K562 (cell line): ENCODE results near the gene LRRFIP2. TPM values are rescaled to one million over a fixed set of nuclear protein-coding genes. Genes with fewer than 3 reads are reported as not detected.

Source experiments
- ATAC-seq: fragments of 200-7000 bp; cut with Tn5 transposase; 3 replicates; pipeline ENCODE4 v1.9.1; 2020; ENCODE audit warnings: moderate library complexity
- BruUV-seq: library from RNA; stranded (reverse); fragments of 400-500 nt; replicated peaks from 2 replicates; lab custom pipeline; 2021; lab: Mats Ljungman, UMichigan
- CTCF ChIA-PET: fragments of 300-600 bp; formaldehyde crosslinking; extraction: SDS; loops from one replicate; lab custom pipeline; 2021; ENCODE audit warnings: low intra/inter-chr PET ratio; lab: Yijun Ruan, JAX
- POLR2A ChIA-PET: fragments of 300-600, 350-650 bp; sonication (Branson Sonifier 250); formaldehyde crosslinking; extraction: SDS; loops from one replicate; lab custom pipeline; 2021; ENCODE audit warnings: antibody characterized with exemption, inconsistent platforms; lab: Yijun Ruan, JAX
- DNase-seq, 4 experiments: peaks; one replicate each; pipeline versions ENCODE4 v3.0.0 to v3.0.0-alpha.2; 2011 to 2018; ENCODE audit warnings: low spot score in 3 of 4, mixed read lengths in 3 of 4; ENCODE audit errors: extremely low read depth in 1 of 4
- FAIRE-seq: peaks from 2 replicates; lab custom pipeline; 2011; peaks lifted over from hg19 to GRCh38; lab: Jason Lieb, UNC
- H2AFZ ChIP-seq: 2 replicates; pipeline ENCODE4 v1.6.0; 2011; ENCODE audit warnings: low read depth, low read length, control low read depth, inconsistent platforms
- H3K27ac ChIP-seq: fragments of 200-600 bp; 3 replicates; pipeline ENCODE4 v1.8.0; 2011; ENCODE audit warnings: low read depth, mild to moderate bottlenecking, control low read depth, inconsistent platforms, low read length, moderate library complexity, mixed read lengths; ENCODE audit errors: extremely low read depth
- H3K27me3 ChIP-seq, 2 experiments: fragments of 300-600 bp in 1 of 2; 2 replicates in 1 of 2; 3 replicates in 1 of 2; pipeline versions ENCODE4 v1.6.0 to v1.8.0; 2011; ENCODE audit warnings: inconsistent platforms in 2 of 2, low read length in 2 of 2, mild to moderate bottlenecking in 1 of 2, mixed read lengths in 1 of 2, moderate library complexity in 1 of 2; ENCODE audit not compliant: control insufficient read depth in 2 of 2, insufficient read depth in 2 of 2
- H3K36me3 ChIP-seq: fragments of 300-600 bp; 3 replicates; pipeline ENCODE4 v1.8.0; 2011; ENCODE audit warnings: mild to moderate bottlenecking, low read length, inconsistent platforms; ENCODE audit not compliant: control insufficient read depth, insufficient read depth
- H3K4me1 ChIP-seq, 2 experiments: fragments of 200-600 bp in 1 of 2; replicated peaks in 1 of 2; 2 replicates in 1 of 2; 3 replicates in 1 of 2; pipeline versions ENCODE4 v1.5.1 to v1.8.0; 2011; ENCODE audit warnings: inconsistent platforms in 2 of 2, low read length in 2 of 2, mild to moderate bottlenecking in 1 of 2, mixed read lengths in 1 of 2, moderate library complexity in 1 of 2; ENCODE audit not compliant: control insufficient read depth in 2 of 2, insufficient read depth in 2 of 2
- H3K4me2 ChIP-seq: 2 replicates; pipeline ENCODE4 v1.6.1; 2011; ENCODE audit warnings: low read length, control low read depth, inconsistent platforms, mixed read lengths; ENCODE audit not compliant: insufficient read depth
- H3K4me3 ChIP-seq: fragments of 200-600 bp; sonication (generic), shearing (Covaris generic); 2 replicates; pipeline ENCODE4 v1.5.1; 2016; ENCODE audit warnings: control low read depth, inconsistent platforms
- H3K79me2 ChIP-seq: fragments of 200-600 bp; 3 replicates; pipeline ENCODE4 v1.8.0; 2011; ENCODE audit warnings: low read length, inconsistent platforms; ENCODE audit not compliant: control insufficient read depth, insufficient read depth
- H3K9ac ChIP-seq, 2 experiments: 2 replicates each; pipeline versions ENCODE4 v1.6.0 to v1.6.1; 2011; ENCODE audit warnings: low read depth in 2 of 2, low read length in 2 of 2, control low read depth in 1 of 2, inconsistent platforms in 1 of 2, mild to moderate bottlenecking in 1 of 2, mixed read lengths in 1 of 2; ENCODE audit not compliant: insufficient read depth in 1 of 2
- H3K9me1 ChIP-seq: one replicate; pipeline ENCODE4 v1.6.0; 2011; ENCODE audit warnings: inconsistent platforms, mild to moderate bottlenecking, low read length, moderate library complexity; ENCODE audit not compliant: control insufficient read depth, insufficient read depth
- H3K9me3 ChIP-seq: replicated peaks from 2 replicates; pipeline ENCODE4 v1.5.1; 2011; ENCODE audit warnings: low read depth, low read length, inconsistent platforms; ENCODE audit not compliant: control insufficient read depth, insufficient read depth
- H4K20me1 ChIP-seq: replicated peaks from 2 replicates; pipeline ENCODE4 v1.6.1; 2011; ENCODE audit warnings: low read length, inconsistent platforms, mixed read lengths; ENCODE audit not compliant: control insufficient read depth, insufficient read depth
- BDP1 ChIP-seq: IDR thresholded peaks from 3 replicates; pipeline ENCODE4 v1.6.1; 2011; ENCODE audit not compliant: insufficient read length, insufficient read depth
- FOXJ3 ChIP-seq: sonication (generic); formaldehyde crosslinking; IDR thresholded peaks from 2 replicates; pipeline ENCODE4 v1.4.0; 2020; ENCODE audit warnings: mild to moderate bottlenecking, missing genetic modification reagents
- JUNB ChIP-seq: fragments of 450-650 bp; formaldehyde crosslinking; conservative IDR thresholded peaks from 2 replicates; pipeline ENCODE4 v1.4.0; 2020; ENCODE audit warnings: mild to moderate bottlenecking
- LARP7 ChIP-seq: fragments of 450-650 bp; IDR thresholded peaks from 2 replicates; pipeline ENCODE4 v1.6.1; 2016
- MCM7 ChIP-seq, 2 experiments: fragments of 450-650 bp; IDR thresholded peaks; 2 replicates each; pipeline ENCODE4 v1.6.1; 2016 to 2018
- MIER1 ChIP-seq: fragments of 450-650 bp; IDR thresholded peaks from 2 replicates; pipeline ENCODE4 v1.6.1; 2016; ENCODE audit warnings: antibody characterized with exemption, mild to moderate bottlenecking, low read depth
- RBM17 ChIP-seq: fragments of 200-400 bp; formaldehyde crosslinking; IDR thresholded peaks from 2 replicates; pipeline ENCODE4 v1.6.1; 2017; ENCODE audit warnings: low read depth, mild to moderate bottlenecking, low read length, borderline replicate concordance
- SRSF1 ChIP-seq: fragments of 200-400 bp; formaldehyde crosslinking; IDR thresholded peaks from 2 replicates; pipeline ENCODE4 v1.6.1; 2017; ENCODE audit warnings: mild to moderate bottlenecking, low read depth, low read length, moderate library complexity
- TEAD4 ChIP-seq, 2 experiments: sonication (generic) in 1 of 2; formaldehyde crosslinking in 1 of 2; IDR thresholded peaks; 2 replicates each; pipeline versions ENCODE4 v1.6.1 to v1.8.0; 2012 to 2022; ENCODE audit warnings: borderline replicate concordance in 1 of 2, inconsistent platforms in 1 of 2, low read length in 1 of 2, mild to moderate bottlenecking in 1 of 2, missing genetic modification reagents in 1 of 2
- ZNF224 ChIP-seq: sonication (generic); formaldehyde crosslinking; IDR thresholded peaks from 2 replicates; pipeline ENCODE4 v1.8.0; 2022; ENCODE audit warnings: mild to moderate bottlenecking, missing genetic modification reagents
- ZNF764 ChIP-seq: fragments of 250-450 bp; sonication (Bioruptor Pico); IDR thresholded peaks from 2 replicates; pipeline ENCODE4 v1.4.0; 2020; ENCODE audit warnings: low read depth, mild to moderate bottlenecking, moderate library complexity
- WGBS: fragments of 100-300 bp; shearing (Covaris generic); methylation state at CpG from one replicate; pipeline ENCODE4 v1.1.6; 2016; ENCODE audit warnings: low coverage, mixed read lengths; ENCODE audit not compliant: insufficient coverage; ENCODE audit errors: missing lambda C conversion rate; 5-methylcytosine and 5-hydroxymethylcytosine counted together
- in situ Hi-C: fragments of 300-500 bp; cut with MboI; formaldehyde crosslinking; loops from 4 replicates; pipeline ENCODE4 v1.15.0; 2018; ENCODE audit warnings: inconsistent platforms, mixed read lengths
- intact Hi-C: fragments of 100-400 bp; cut with micrococcal nuclease; formaldehyde crosslinking; loops from 2 replicates; pipeline ENCODE4 v1.14.2; 2022
- polyA plus RNA-seq, 8 experiments: library from polyadenylated mRNA; depleted of rRNA in 4 of 8; stranded (reverse) in 5 of 8; unstranded in 3 of 8; fragments of >200 nt; fragmentation: Nextera tagmentation in 2 of 8; fragmentation: Illumina TruSeq in 1 of 8; extraction: Ambion mirVana in 2 of 8; extraction: Trizol in 1 of 8; gene quantifications; 2 replicates each; pipeline versions ENCODE4 v1.2.1 to v1.2.3, GENCODE V29; 2011 to 2014; ENCODE audit warnings: inconsistent platforms in 1 of 8, missing spikeins in 1 of 8
- total RNA-seq, 7 experiments: library from RNA; depleted of rRNA in 6 of 7; stranded (reverse); fragments of >200 nt in 6 of 7; fragmentation: Illumina TruSeq in 2 of 7; extraction: Trizol in 2 of 7; gene quantifications; 2 replicates each; pipeline versions ENCODE4 v1.2.1 to v1.2.3, GENCODE V29; 2011 to 2021; ENCODE audit warnings: low replicate concordance in 1 of 7
- TF ChIP-seq, protein P1 (sequence below): fragments of 250-450 bp; sonication (Bioruptor Pico); IDR thresholded peaks from 2 replicates; pipeline ENCODE4 v1.8.0; 2021; ENCODE audit warnings: borderline replicate concordance, mild to moderate bottlenecking, moderate library complexity; ENCODE audit not compliant: poor library complexity, severe bottlenecking
- TF ChIP-seq, protein P2 (sequence below): fragments of 450-650 bp; IDR thresholded peaks from 2 replicates; pipeline ENCODE4 v1.6.1; 2016; ENCODE audit warnings: missing biosample characterization, missing genetic modification characterization
- TF ChIP-seq, protein P3 (sequence below): fragments of 450-650 bp; IDR thresholded peaks from 2 replicates; pipeline ENCODE4 v1.6.1; 2018; ENCODE audit not compliant: partially characterized antibody
- TF ChIP-seq, protein P4 (sequence below): fragments of 450-650 bp; IDR thresholded peaks from 2 replicates; pipeline ENCODE4 v1.6.1; 2017; ENCODE audit warnings: mild to moderate bottlenecking, moderate library complexity

Gene LRRFIP2
- total and polyA plus RNA-seq, 9 of the 15 experiments (the other 6 are each of a cell fraction or from before 2014, with no cell fraction given): 9.9 to 53.9 (median 42.7) TPM

DNA sequence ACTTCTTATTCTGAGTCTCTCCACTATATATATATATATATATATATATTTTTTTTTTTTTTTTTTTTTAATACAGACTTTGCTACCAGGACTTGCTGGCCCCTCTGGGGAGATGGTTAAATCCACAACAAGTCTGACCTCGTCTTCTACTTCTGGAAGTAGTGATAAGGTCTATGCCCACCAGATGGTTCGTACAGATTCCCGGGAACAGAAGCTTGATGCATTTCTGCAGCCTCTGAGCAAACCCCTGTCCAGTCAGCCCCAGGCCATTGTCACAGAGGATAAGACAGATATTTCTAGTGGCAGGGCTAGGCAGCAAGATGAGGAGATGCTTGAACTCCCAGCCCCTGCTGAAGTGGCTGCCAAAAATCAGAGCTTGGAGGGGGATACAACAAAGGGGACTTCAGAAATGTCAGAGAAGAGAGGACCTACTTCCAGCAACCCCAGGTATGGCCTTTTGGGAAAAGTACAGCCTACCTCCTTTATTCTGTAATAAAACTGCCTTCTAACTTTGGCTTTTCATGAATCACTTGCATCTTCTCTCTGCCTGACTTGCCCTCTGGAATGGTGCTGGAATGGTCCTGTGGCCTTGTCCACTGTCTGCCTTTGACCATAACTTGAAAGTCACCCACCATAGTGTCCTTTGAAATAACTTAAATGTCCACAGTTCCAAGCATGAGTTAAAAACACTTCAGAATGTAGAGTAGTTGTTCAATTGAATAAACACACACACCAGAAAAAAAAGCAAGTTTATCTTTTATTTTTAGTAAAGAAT, 148.6 kb downstream of the LRRFIP2 start:
- intact Hi-C loops (no loop called here), in situ Hi-C loops (no loop called here)
- TF ChIP-seq SRSF1: no peak
- TF ChIP-seq TEAD4 (IDR thresholded peaks at IDR 0.05; ENCODE audit: low read length): peak; percentile 56; the same call in 1 of the 2 replicates
- TF ChIP-seq TEAD4 (CRISPR knock-in tag; IDR thresholded peaks at IDR 0.05; ENCODE audit: borderline replicate concordance): no peak
- no peak for TF ChIP-seq JUNB
- TF ChIP-seq ZNF764: no peak
- no peak for TF ChIP-seq BDP1
- TF ChIP-seq LARP7: no peak
- TF ChIP-seq, protein P1, sequence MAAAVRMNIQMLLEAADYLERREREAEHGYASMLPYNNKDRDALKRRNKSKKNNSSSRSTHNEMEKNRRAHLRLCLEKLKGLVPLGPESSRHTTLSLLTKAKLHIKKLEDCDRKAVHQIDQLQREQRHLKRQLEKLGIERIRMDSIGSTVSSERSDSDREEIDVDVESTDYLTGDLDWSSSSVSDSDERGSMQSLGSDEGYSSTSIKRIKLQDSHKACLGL (CRISPR knock-in tag): no peak
- no peak for TF ChIP-seq ZNF224 (CRISPR knock-in tag)
- TF ChIP-seq MCM7 (IDR thresholded peaks at IDR 0.05): no peak
- no peak for TF ChIP-seq MIER1
- TF ChIP-seq, protein P2, sequence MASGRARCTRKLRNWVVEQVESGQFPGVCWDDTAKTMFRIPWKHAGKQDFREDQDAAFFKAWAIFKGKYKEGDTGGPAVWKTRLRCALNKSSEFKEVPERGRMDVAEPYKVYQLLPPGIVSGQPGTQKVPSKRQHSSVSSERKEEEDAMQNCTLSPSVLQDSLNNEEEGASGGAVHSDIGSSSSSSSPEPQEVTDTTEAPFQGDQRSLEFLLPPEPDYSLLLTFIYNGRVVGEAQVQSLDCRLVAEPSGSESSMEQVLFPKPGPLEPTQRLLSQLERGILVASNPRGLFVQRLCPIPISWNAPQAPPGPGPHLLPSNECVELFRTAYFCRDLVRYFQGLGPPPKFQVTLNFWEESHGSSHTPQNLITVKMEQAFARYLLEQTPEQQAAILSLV (tag): no peak
- TF ChIP-seq, protein P3, sequence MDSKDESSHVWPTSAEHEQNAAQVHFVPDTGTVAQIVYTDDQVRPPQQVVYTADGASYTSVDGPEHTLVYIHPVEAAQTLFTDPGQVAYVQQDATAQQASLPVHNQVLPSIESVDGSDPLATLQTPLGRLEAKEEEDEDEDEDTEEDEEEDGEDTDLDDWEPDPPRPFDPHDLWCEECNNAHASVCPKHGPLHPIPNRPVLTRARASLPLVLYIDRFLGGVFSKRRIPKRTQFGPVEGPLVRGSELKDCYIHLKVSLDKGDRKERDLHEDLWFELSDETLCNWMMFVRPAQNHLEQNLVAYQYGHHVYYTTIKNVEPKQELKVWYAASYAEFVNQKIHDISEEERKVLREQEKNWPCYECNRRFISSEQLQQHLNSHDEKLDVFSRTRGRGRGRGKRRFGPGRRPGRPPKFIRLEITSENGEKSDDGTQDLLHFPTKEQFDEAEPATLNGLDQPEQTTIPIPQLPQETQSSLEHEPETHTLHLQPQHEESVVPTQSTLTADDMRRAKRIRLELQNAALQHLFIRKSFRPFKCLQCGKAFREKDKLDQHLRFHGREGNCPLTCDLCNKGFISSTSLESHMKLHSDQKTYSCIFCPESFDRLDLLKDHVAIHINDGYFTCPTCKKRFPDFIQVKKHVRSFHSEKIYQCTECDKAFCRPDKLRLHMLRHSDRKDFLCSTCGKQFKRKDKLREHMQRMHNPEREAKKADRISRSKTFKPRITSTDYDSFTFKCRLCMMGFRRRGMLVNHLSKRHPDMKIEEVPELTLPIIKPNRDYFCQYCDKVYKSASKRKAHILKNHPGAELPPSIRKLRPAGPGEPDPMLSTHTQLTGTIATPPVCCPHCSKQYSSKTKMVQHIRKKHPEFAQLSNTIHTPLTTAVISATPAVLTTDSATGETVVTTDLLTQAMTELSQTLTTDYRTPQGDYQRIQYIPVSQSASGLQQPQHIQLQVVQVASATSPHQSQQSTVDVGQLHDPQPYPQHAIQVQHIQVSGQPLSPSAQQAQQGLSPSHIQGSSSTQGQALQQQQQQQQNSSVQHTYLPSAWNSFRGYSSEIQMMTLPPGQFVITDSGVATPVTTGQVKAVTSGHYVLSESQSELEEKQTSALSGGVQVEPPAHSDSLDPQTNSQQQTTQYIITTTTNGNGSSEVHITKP: peak; percentile 50
- no peak for TF ChIP-seq RBM17
- TF ChIP-seq, protein P4, sequence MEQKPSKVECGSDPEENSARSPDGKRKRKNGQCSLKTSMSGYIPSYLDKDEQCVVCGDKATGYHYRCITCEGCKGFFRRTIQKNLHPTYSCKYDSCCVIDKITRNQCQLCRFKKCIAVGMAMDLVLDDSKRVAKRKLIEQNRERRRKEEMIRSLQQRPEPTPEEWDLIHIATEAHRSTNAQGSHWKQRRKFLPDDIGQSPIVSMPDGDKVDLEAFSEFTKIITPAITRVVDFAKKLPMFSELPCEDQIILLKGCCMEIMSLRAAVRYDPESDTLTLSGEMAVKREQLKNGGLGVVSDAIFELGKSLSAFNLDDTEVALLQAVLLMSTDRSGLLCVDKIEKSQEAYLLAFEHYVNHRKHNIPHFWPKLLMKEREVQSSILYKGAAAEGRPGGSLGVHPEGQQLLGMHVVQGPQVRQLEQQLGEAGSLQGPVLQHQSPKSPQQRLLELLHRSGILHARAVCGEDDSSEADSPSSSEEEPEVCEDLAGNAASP: no peak
- TF ChIP-seq FOXJ3 (CRISPR knock-in tag): peak; percentile 27; the same call in 1 of the 2 replicates

More for the DNA sequence above, 148.6 kb downstream of the LRRFIP2 start:
- H2AFZ ChIP-seq: no peak overlapping the region
- no peak overlapping the region for H3K27ac ChIP-seq
- no peak overlapping the region for H3K4me3 ChIP-seq
- CTCF ChIA-PET: interaction anchor here (0.6 kb wide), 1 partner anchor 87 kb away, joined by 3 read pairs; no protein-coding TSS in a partner anchor
- H3K4me2 ChIP-seq: no peak overlapping the region
- ATAC-seq (peak; percentile 23), FAIRE-seq (no peak), DNase-seq (peak; percentile 50 to 76 (median 58))
- 50% methylated on average over 3 of the region's 3 CpGs for WGBS
- H3K79me2 ChIP-seq: 0 out of 3 replicates have a peak, but pooled peaks cover 3% of the 10 kb centered on the region
- no peaks in the 10 kb centered on the region for H3K9me3 ChIP-seq
- peaks cover 4 to 8% of the 10 kb centered on the region in 2 experiments; a peak in 3 of 5 replicates for H3K4me1 ChIP-seq
- H4K20me1 ChIP-seq: no peaks in the 10 kb centered on the region
- no peaks in the 10 kb centered on the region for H3K9me1 ChIP-seq
- no TSS peak for BruUV-seq
- no peak overlapping the region for H3K9ac ChIP-seq
- no peaks in the 10 kb centered on the region for H3K27me3 ChIP-seq
- POLR2A ChIA-PET: interaction anchor here (0.8 to 2.7 kb wide), 8 partner anchors 9 to 203 kb away, joined by 3 to 17 read pairs (median 3); partner anchors contain the start of genes EPM2AIP1 and MLH1
- peaks cover 92% of the 10 kb centered on the region for H3K36me3 ChIP-seq
